Ramos (cell line): ENCODE results near the gene CSKMT.
"Not testable (repeated sequence)": the region's sequence is repeated elsewhere in the genome, so short reads cannot be mapped to it uniquely, and the experiment has no call there.

ENCODE experiments used
- in situ Hi-C: fragments of 300-500 bp; cut with MboI; formaldehyde crosslinking; loops from one replicate; pipeline ENCODE4 v1.14.3; 2022; ENCODE audit warnings: low sequenced_read_pairs; ENCODE audit not compliant: unreplicated experiment

Gene CSKMT

GRCh38 chr11:62652161-62653006, 12.7 kb upstream of the CSKMT start:
- in situ Hi-C loops, result no loop called here

- in situ Hi-C loops, result no loop called here
Observed at GRCh38 chr11:62654297-62654696, 10.8 kb upstream of the CSKMT start.

GRCh38 chr11:62656796-62657429, 8.2 kb upstream of the CSKMT start:
- in situ Hi-C loops, result no loop called here

- in situ Hi-C loops, result no loop called here
Observed at GRCh38 chr11:62664405-62665074, 572 bp upstream of the CSKMT start.

GRCh38 chr11:62665599-62666258, 617 bp downstream of the CSKMT start:
- in situ Hi-C loops, result no loop called here

GRCh38 chr11:62666259-62666926, 1.3 kb downstream of the CSKMT start:
- in situ Hi-C loops, result no loop called here

GRCh38 chr11:62667460-62667859, 2.3 kb downstream of the CSKMT start:
- in situ Hi-C loops, result no loop called here

- in situ Hi-C loops, result no loop called here
Observed at GRCh38 chr11:62669420-62670161, 4.5 kb downstream of the CSKMT start.

GRCh38 chr11:62671236-62671607, 6.1 kb downstream of the CSKMT start:
- in situ Hi-C loops, result no loop called here

GRCh38 chr11:62671608-62672389, 6.7 kb downstream of the CSKMT start, which contains the start of the genes LBHD1 and UQCC3:
LBHD1 (minus strand) TSS chr11:62672267; CDS start chr11:62670031, 2,236 bp downstream.
UQCC3 (plus strand) TSS chr11:62671673; CDS start chr11:62671746, 73 bp downstream.
- in situ Hi-C loops, result no loop called here

- in situ Hi-C loops, result no loop called here
Observed at GRCh38 chr11:62673196-62673525, 8.0 kb downstream of the CSKMT start.

- in situ Hi-C loops, result not testable (repeated sequence)
Observed at GRCh38 chr11:62675415-62675814, 10.3 kb downstream of the CSKMT start.

GRCh38 chr11:62676698-62677097, 11.6 kb downstream of the CSKMT start:
- in situ Hi-C loops, result no loop called here

GRCh38 chr11:62677156-62677555, 12.0 kb downstream of the CSKMT start:
- in situ Hi-C loops, result no loop called here

- in situ Hi-C loops, result no loop called here
Observed at GRCh38 chr11:62677714-62678113, 12.6 kb downstream of the CSKMT start.

- in situ Hi-C loops, result no loop called here
Observed at GRCh38 chr11:62678433-62678769, 13.3 kb downstream of the CSKMT start.

GRCh38 chr11:62678770-62679696, 13.9 kb downstream of the CSKMT start, which contains the start of gene UBXN1:
UBXN1 (minus strand) TSS chr11:62679073; CDS start chr11:62678923, 150 bp downstream.
- in situ Hi-C loops, result no loop called here

GRCh38 chr11:62680825-62681240, 15.7 kb downstream of the CSKMT start:
- in situ Hi-C loops, result no loop called here
